IMR-90 (cell line): ENCODE measurements around the gene DALRD3. TPM values are rescaled to one million over a fixed set of nuclear protein-coding genes. Genes with fewer than 3 reads are reported as not detected.

Experiments
- ATAC-seq: fragments of 200-7000 bp; cut with Tn5 transposase; 2 replicates; pipeline ENCODE4 v1.9.1; 2020; ENCODE audit warnings: low read depth, mild to moderate bottlenecking, moderate library complexity
- BruUV-seq: library from RNA; stranded (reverse); fragments of 400-500 nt; replicated peaks from 2 replicates; lab custom pipeline; 2021; lab: Mats Ljungman, UMichigan
- CTCF ChIA-PET: fragments of 300-600 bp; formaldehyde crosslinking; extraction: SDS; loops from one replicate; lab custom pipeline; 2021; ENCODE audit warnings: antibody characterized with exemption; lab: Yijun Ruan, JAX
- POLR2A ChIA-PET: fragments of 300-600 bp; sonication (Branson Sonifier 250); formaldehyde crosslinking; loops from one replicate; lab custom pipeline; 2022; ENCODE audit warnings: antibody characterized with exemption; ENCODE audit not compliant: unreplicated experiment; lab: Charles Lee
- DNase-seq: peaks from one replicate; pipeline ENCODE4 v3.0.0; 2013
- H2AFZ ChIP-seq: replicated peaks from 2 replicates; pipeline ENCODE3; 2013; ENCODE audit warnings: low read length, mild to moderate bottlenecking; ENCODE audit not compliant: poor library complexity
- H2AK5ac ChIP-seq: 2 replicates; pipeline ENCODE4 v1.6.1; 2013; ENCODE audit warnings: low read depth, low read length, inconsistent platforms
- H2AK9ac ChIP-seq: replicated peaks from 2 replicates; pipeline ENCODE3; 2013; ENCODE audit warnings: mild to moderate bottlenecking, low read depth, low read length, moderate library complexity; ENCODE audit not compliant: poor library complexity
- H2BK120ac ChIP-seq: 2 replicates; pipeline ENCODE4 v1.6.1; 2013; ENCODE audit warnings: low read depth, low read length, inconsistent platforms
- H2BK15ac ChIP-seq: 3 replicates; pipeline ENCODE4 v1.6.1; 2013; ENCODE audit warnings: low read depth, low read length, inconsistent platforms
- H2BK20ac ChIP-seq: 2 replicates; pipeline ENCODE4 v1.6.1; 2013; ENCODE audit warnings: low read depth, mild to moderate bottlenecking, inconsistent platforms, low read length, moderate library complexity
- H2BK5ac ChIP-seq: 2 replicates; pipeline ENCODE4 v1.6.1; 2013; ENCODE audit warnings: mild to moderate bottlenecking, low read depth, low read length, inconsistent platforms; ENCODE audit not compliant: poor library complexity, severe bottlenecking
- H3K14ac ChIP-seq: replicated peaks from 2 replicates; pipeline ENCODE4 v1.6.1; 2013; ENCODE audit warnings: low read depth, low read length, inconsistent platforms
- H3K18ac ChIP-seq: 2 replicates; pipeline ENCODE4 v1.6.1; 2013; ENCODE audit warnings: low read depth, low read length, control low read depth
- H3K23ac ChIP-seq: 2 replicates; pipeline ENCODE4 v1.6.1; 2013; ENCODE audit warnings: low read depth, low read length, inconsistent platforms
- H3K27ac ChIP-seq: 2 replicates; pipeline ENCODE4 v1.5.1; 2013; ENCODE audit warnings: mild to moderate bottlenecking, control low read depth, low read length; ENCODE audit not compliant: insufficient read depth
- H3K27me3 ChIP-seq: 2 replicates; pipeline ENCODE4 v1.6.1; 2013; ENCODE audit warnings: low read length; ENCODE audit not compliant: control insufficient read depth, insufficient read depth
- H3K36me3 ChIP-seq: 2 replicates; pipeline ENCODE4 v1.6.1; 2013; ENCODE audit warnings: low read length, mixed read lengths; ENCODE audit not compliant: control insufficient read depth, insufficient read depth
- H3K4ac ChIP-seq: 2 replicates; pipeline ENCODE4 v1.6.1; 2013; ENCODE audit warnings: low read depth, low read length, inconsistent platforms
- H3K4me1 ChIP-seq: 2 replicates; pipeline ENCODE4 v1.6.1; 2013; ENCODE audit warnings: low read length, mixed read lengths; ENCODE audit not compliant: control insufficient read depth, insufficient read depth
- H3K4me2 ChIP-seq: 2 replicates; pipeline ENCODE4 v1.6.1; 2013; ENCODE audit warnings: low read depth, mild to moderate bottlenecking, control low read depth, low read length, moderate library complexity
- H3K4me3 ChIP-seq: 2 replicates; pipeline ENCODE4 v1.5.1; 2013; ENCODE audit warnings: low read depth, mild to moderate bottlenecking, control low read depth, low read length, moderate library complexity; ENCODE audit not compliant: insufficient read depth
- H3K56ac ChIP-seq: 2 replicates; pipeline ENCODE4 v1.6.1; 2013; ENCODE audit warnings: low read length, inconsistent platforms; ENCODE audit not compliant: insufficient read depth; ENCODE audit errors: extremely low read depth
- H3K79me1 ChIP-seq, 2 experiments: 2 replicates each; pipeline ENCODE4 v1.6.1; 2013; ENCODE audit warnings: low read length in 2 of 2, inconsistent platforms in 1 of 2, low read depth in 1 of 2
- H3K9ac ChIP-seq: 2 replicates; pipeline ENCODE4 v1.6.1; 2013; ENCODE audit warnings: low read depth, low read length, control low read depth
- H3K9me1 ChIP-seq: 2 replicates; pipeline ENCODE4 v1.6.1; 2013; ENCODE audit warnings: low read length, inconsistent platforms; ENCODE audit not compliant: insufficient read depth
- H3K9me3 ChIP-seq: 2 replicates; pipeline ENCODE4 v1.6.1; 2013; ENCODE audit warnings: low read length; ENCODE audit not compliant: control insufficient read depth, insufficient read depth
- H4K20me1 ChIP-seq: 2 replicates; pipeline ENCODE4 v1.6.1; 2013; ENCODE audit warnings: low read length, inconsistent platforms; ENCODE audit not compliant: insufficient read depth
- H4K5ac ChIP-seq: 2 replicates; pipeline ENCODE4 v1.6.1; 2013; ENCODE audit warnings: mild to moderate bottlenecking, low read depth, low read length, control low read depth
- H4K8ac ChIP-seq, 2 experiments: 2 replicates each; pipeline ENCODE4 v1.6.1; 2013; ENCODE audit warnings: low read depth in 2 of 2, low read length in 2 of 2, control low read depth in 1 of 2, inconsistent platforms in 1 of 2
- H4K91ac ChIP-seq: 2 replicates; pipeline ENCODE4 v1.6.1; 2013; ENCODE audit warnings: low read depth, low read length, inconsistent platforms; ENCODE audit not compliant: insufficient read depth
- BHLHE40 ChIP-seq: fragments of 150-350 bp; IDR thresholded peaks from 2 replicates; pipeline ENCODE4 v1.6.1; 2016; ENCODE audit warnings: mild to moderate bottlenecking, low read depth, low read length
- CEBPB ChIP-seq: IDR thresholded peaks from 2 replicates; pipeline ENCODE4 v1.6.1; 2012; ENCODE audit warnings: low read depth, low read length, improper control_type of control experiment
- CHD1 ChIP-seq: IDR thresholded peaks from 2 replicates; pipeline ENCODE4 v1.6.1; 2012; ENCODE audit warnings: low read depth, low read length, improper control_type of control experiment
- FOS ChIP-seq: fragments of 150-350 bp; IDR thresholded peaks from 2 replicates; pipeline ENCODE4 v1.6.1; 2016; ENCODE audit warnings: low read depth, low read length
- MAFK ChIP-seq: IDR thresholded peaks from 2 replicates; pipeline ENCODE4 v1.6.1; 2012; ENCODE audit warnings: low read depth, low read length, improper control_type of control experiment
- NFE2L2 ChIP-seq: fragments of 150-350 bp; IDR thresholded peaks from 2 replicates; pipeline ENCODE4 v1.6.1; 2016; ENCODE audit warnings: low read depth, mild to moderate bottlenecking, low read length
- POLR2A ChIP-seq: IDR thresholded peaks from 2 replicates; pipeline ENCODE4 v1.6.1; 2012; ENCODE audit warnings: mild to moderate bottlenecking, low read depth, low read length
- RAD21 ChIP-seq: IDR thresholded peaks from 2 replicates; pipeline ENCODE4 v1.6.1; 2012; ENCODE audit warnings: low read length, improper control_type of control experiment
- RCOR1 ChIP-seq: IDR thresholded peaks from 2 replicates; pipeline ENCODE4 v1.6.1; 2012; ENCODE audit warnings: mild to moderate bottlenecking, low read length, improper control_type of control experiment; ENCODE audit not compliant: insufficient replicate concordance
- RFX5 ChIP-seq: IDR thresholded peaks from 2 replicates; pipeline ENCODE4 v1.8.0; 2012; ENCODE audit warnings: low read depth, mild to moderate bottlenecking, low read length, moderate library complexity
- SMC3 ChIP-seq: fragments of 150-350 bp; IDR thresholded peaks from 2 replicates; pipeline ENCODE4 v1.6.1; 2016; ENCODE audit warnings: low read depth, mild to moderate bottlenecking, antibody characterized with exemption, low read length, moderate library complexity
- WGBS, 2 experiments: methylation state at CpG; one replicate each; pipeline versions ENCODE4 v1.1.5 to v1.1.7; 2013; ENCODE audit warnings: missing lambda C conversion rate in 2 of 2; ENCODE audit not compliant: insufficient read length in 1 of 2; ENCODE audit errors: extremely low coverage in 2 of 2; 5-methylcytosine and 5-hydroxymethylcytosine counted together
- dilution Hi-C: fragments of 300-500 bp; cut with HindIII; formaldehyde crosslinking; loops from one replicate; pipeline ENCODE4 v1.14.3; 2018; ENCODE audit warnings: low sequenced_read_pairs; ENCODE audit not compliant: unreplicated experiment
- in situ Hi-C: fragments of 300-500 bp; cut with MboI; formaldehyde crosslinking; loops from 3 replicates; pipeline ENCODE4 v1.14.3; 2019; ENCODE audit warnings: low sequenced_read_pairs, inconsistent platforms, mixed read lengths
- intact Hi-C: fragments of 100-400 bp; cut with micrococcal nuclease; formaldehyde crosslinking; loops from 2 replicates; pipeline ENCODE4 v1.10.0; 2022
- polyA plus RNA-seq, 3 experiments: library from polyadenylated mRNA; depleted of rRNA; stranded (reverse); fragments of >200 nt; gene quantifications; 2 replicates each; pipeline ENCODE4 v1.2.3, GENCODE V29; 2012; ENCODE audit warnings: low replicate concordance in 1 of 3
- total RNA-seq: library from RNA; depleted of rRNA; stranded (reverse); fragments of >200 nt; gene quantifications from 2 replicates; pipeline ENCODE4 v1.2.3, GENCODE V29; 2012
- TF ChIP-seq, protein P1 (sequence below): fragments of 150-350 bp; IDR thresholded peaks from 2 replicates; pipeline ENCODE4 v1.6.1; 2017; ENCODE audit warnings: mild to moderate bottlenecking, antibody characterized with exemption, low read length, low read depth
- TF ChIP-seq, protein P2 (sequence below): fragments of 150-350 bp; IDR thresholded peaks from 2 replicates; pipeline ENCODE4 v1.6.1; 2016; ENCODE audit warnings: low read depth, mild to moderate bottlenecking, low read length, moderate library complexity, borderline replicate concordance
- TF ChIP-seq, protein P3 (sequence below): conservative IDR thresholded peaks from 2 replicates; pipeline ENCODE4 v1.5.1; 2012; ENCODE audit warnings: mild to moderate bottlenecking, low read depth, low read length, improper control_type of control experiment

Gene DALRD3
- total and polyA plus RNA-seq, 2 of the 4 experiments (the other 2 are of a cell fraction): 27.8 to 42.2 TPM

DNA sequence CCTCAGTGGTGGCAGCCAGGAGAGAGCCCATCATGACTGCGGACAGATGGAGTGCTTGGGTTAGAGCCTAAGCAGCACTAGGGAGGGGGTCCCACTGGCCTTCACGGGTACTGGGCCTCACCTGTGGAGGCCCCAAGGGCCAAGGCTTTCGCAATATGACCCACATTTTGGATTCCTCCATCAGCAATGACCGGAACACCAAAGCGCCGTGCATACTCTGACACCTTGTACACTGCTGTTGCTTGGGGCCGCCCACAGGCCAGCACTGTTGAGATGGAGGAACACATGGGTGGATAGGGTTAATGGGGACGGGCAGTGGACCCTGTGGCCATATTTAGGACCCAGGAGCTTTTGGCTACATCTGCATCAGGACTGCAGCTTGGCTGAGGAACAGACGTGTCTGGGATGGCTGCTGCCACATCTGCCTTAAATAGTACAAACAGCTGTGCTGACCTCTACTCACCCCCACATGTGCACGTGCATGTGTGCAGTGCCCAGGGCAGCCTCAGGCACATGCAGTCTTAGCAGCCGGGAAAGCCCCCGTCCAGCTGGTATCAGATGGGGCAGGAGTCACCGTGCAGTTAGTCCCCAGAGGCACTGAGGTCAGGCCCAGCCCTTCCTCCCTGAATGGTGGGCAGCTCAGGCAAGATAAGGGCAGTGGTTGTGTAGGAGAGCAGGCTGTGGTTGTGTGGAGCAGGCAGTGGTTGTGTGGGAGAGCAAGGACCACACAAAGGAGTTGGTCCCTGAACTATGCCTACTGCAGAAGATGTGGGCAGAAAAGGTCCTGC is 6.8 kb upstream of the DALRD3 start:
- Histone ChIP-seq H2BK15ac (no peak overlapping the region), H3K4me1 (peaks cover 6% of the 10 kb centered on the region), H3K23ac (no peak overlapping the region), H3K18ac (no peak overlapping the region), H2BK5ac (no peak overlapping the region), H2AK5ac (no peak overlapping the region), H2BK20ac (no peak overlapping the region), H3K27me3 (no peaks in the 10 kb centered on the region), H2BK120ac (no peak overlapping the region), H3K9ac (no peak overlapping the region), H3K56ac (no peak overlapping the region), H3K9me1 (peaks cover 32% of the 10 kb centered on the region), H3K27ac (no peak overlapping the region), H2AK9ac (peak overlapping the region; percentile 25), H3K14ac (no peak overlapping the region), H2AFZ (no peak overlapping the region), H3K79me1 (peaks cover 37 to 75% of the 10 kb centered on the region in 2 experiments), H4K91ac (no peak overlapping the region), H4K20me1 (peaks cover 20% of the 10 kb centered on the region), H3K4me2 (no peak overlapping the region), H3K9me3 (no peaks in the 10 kb centered on the region), H3K4ac (no peak overlapping the region), H4K8ac (peak overlapping the region in 1 of 2 experiments; percentile 18; a peak in 1 of 4 replicates), H4K5ac (no peak overlapping the region), H3K4me3 (no peak overlapping the region), H3K36me3 (peaks cover 42% of the 10 kb centered on the region)
- BruUV-seq: no TSS peak
- dilution Hi-C loops: no loop called here
- ChIA-PET POLR2A (no interaction called here), CTCF (no interaction called here)
- WGBS, 2 experiments: 79% methylated on average over 5 of the region's 13 CpGs; no CpG with 5 or more reads in 1 of the 2 experiments
- no peak for ATAC-seq
- intact Hi-C loops: no loop called here
- no peak for DNase-seq
- TF ChIP-seq BHLHE40 (no peak), SMC3 (no peak), RAD21 (no peak), RFX5 (no peak), CEBPB (no peak), POLR2A (no peak), FOS (no peak), NFE2L2 (no peak), RCOR1 (no peak), CHD1 (no peak), MAFK (no peak)
- TF ChIP-seq, protein P1, sequence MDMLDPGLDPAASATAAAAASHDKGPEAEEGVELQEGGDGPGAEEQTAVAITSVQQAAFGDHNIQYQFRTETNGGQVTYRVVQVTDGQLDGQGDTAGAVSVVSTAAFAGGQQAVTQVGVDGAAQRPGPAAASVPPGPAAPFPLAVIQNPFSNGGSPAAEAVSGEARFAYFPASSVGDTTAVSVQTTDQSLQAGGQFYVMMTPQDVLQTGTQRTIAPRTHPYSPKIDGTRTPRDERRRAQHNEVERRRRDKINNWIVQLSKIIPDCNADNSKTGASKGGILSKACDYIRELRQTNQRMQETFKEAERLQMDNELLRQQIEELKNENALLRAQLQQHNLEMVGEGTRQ: no peak
- TF ChIP-seq, protein P2, sequence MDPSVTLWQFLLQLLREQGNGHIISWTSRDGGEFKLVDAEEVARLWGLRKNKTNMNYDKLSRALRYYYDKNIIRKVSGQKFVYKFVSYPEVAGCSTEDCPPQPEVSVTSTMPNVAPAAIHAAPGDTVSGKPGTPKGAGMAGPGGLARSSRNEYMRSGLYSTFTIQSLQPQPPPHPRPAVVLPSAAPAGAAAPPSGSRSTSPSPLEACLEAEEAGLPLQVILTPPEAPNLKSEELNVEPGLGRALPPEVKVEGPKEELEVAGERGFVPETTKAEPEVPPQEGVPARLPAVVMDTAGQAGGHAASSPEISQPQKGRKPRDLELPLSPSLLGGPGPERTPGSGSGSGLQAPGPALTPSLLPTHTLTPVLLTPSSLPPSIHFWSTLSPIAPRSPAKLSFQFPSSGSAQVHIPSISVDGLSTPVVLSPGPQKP: no peak
- TF ChIP-seq, protein P3, sequence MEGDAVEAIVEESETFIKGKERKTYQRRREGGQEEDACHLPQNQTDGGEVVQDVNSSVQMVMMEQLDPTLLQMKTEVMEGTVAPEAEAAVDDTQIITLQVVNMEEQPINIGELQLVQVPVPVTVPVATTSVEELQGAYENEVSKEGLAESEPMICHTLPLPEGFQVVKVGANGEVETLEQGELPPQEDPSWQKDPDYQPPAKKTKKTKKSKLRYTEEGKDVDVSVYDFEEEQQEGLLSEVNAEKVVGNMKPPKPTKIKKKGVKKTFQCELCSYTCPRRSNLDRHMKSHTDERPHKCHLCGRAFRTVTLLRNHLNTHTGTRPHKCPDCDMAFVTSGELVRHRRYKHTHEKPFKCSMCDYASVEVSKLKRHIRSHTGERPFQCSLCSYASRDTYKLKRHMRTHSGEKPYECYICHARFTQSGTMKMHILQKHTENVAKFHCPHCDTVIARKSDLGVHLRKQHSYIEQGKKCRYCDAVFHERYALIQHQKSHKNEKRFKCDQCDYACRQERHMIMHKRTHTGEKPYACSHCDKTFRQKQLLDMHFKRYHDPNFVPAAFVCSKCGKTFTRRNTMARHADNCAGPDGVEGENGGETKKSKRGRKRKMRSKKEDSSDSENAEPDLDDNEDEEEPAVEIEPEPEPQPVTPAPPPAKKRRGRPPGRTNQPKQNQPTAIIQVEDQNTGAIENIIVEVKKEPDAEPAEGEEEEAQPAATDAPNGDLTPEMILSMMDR: no peak
- in situ Hi-C loops: no loop called here
